ENCODE data around the gene DLEC1. TPM values are rescaled to one million over a fixed set of nuclear protein-coding genes. Genes with fewer than 3 reads are reported as not detected.

The DLEC1 gene
- polyA plus RNA-seq, 2 of the 4 experiments (the other 2 are of a cell fraction) = 0.10 TPM; not detected in 1

DNA sequence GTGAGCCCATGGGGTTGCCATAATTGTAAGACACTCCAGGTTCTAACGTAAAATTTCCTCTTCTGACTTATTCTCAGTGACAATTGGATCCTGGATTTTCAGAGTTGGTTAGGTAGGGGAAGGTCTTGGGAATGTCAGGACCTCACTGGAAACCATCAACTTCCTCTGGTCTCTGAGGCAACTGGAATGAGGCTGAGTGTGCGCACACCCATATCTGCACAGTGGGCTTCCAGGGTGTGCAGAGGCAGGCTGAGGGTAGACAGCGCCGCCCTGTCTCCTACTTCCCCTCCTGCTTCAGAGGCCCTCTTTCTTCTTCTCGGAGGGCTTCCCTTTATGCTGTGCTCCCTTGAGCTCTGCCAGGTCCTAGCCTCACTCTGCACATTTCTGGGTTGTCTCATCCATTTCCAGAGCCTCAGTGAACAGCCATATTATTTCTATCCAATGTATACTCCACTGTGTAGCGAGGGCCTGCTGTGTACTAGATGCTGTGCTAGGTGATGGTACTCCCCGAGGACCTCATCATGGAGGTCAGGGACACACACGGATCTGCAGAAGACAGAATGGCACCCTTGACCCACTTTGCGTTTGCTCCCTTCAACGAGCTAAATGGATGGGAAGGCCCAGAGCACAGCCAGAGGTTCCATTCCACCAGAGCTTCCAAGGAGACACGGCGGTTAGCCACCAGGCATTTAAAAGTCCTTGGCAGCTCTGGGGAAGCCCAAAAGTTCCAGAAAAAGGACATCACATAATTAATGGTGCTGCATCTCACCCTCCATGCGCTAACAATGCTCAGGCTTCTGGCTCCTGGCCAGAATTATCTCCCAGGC, 79.6 kb downstream of the DLEC1 start:
- ATAC-seq = no peak
- Histone ChIP-seq H3K4me1 (no peaks in the 10 kb centered on the region), H3K27ac (no peak overlapping the region), H3K9me3 (no peaks in the 10 kb centered on the region), H3K4me2 (no peak overlapping the region), H3K4me3 (no peak overlapping the region)
- no peak for TF ChIP-seq NFE2L2 (conservative IDR thresholded peaks at IDR 0.05; ENCODE audit: low read length)
- no peak for TF ChIP-seq SREBF2 (IDR thresholded peaks at IDR 0.05)
- no peak for TF ChIP-seq JUNB (IDR thresholded peaks at IDR 0.05)
- TF ChIP-seq ESRRA (IDR thresholded peaks at IDR 0.05; ENCODE audit: borderline replicate concordance, low read length) = no peak
- TF ChIP-seq ATOH8 (CRISPR knock-in tag; IDR thresholded peaks at IDR 0.05; ENCODE audit: low read depth) = no peak
- no peak for TF ChIP-seq HOXB13 (CRISPR knock-in tag; IDR thresholded peaks at IDR 0.05; ENCODE audit: low read depth)
- TF ChIP-seq CHD4 (IDR thresholded peaks at IDR 0.05; ENCODE audit: borderline replicate concordance) = no peak
- TF ChIP-seq EHF (CRISPR knock-in tag; IDR thresholded peaks at IDR 0.05) = no peak
- TF ChIP-seq BCL3 (IDR thresholded peaks at IDR 0.05) = no peak
- no peak for TF ChIP-seq NR3C1 (IDR thresholded peaks at IDR 0.05)
- no peak for TF ChIP-seq NPAS2 (CRISPR knock-in tag; IDR thresholded peaks at IDR 0.05; ENCODE audit: borderline replicate concordance)
- DNase-seq (ENCODE audit: low read depth in 1 of 2, low spot score in 1 of 2) = no peak
- ChIA-PET CTCF (interaction anchor here (0.6 to 2.7 kb wide), 15 partner anchors 10 to 357 kb away, joined by 3 to 17 read pairs (median 3); partner anchors contain the start of gene XYLB), POLR2A (no interaction called here)
- no peak for FAIRE-seq
- WGBS (ENCODE audit: missing lambda C conversion rate) = 91% methylated on average over 13 of the region's 13 CpGs

- 100% methylated on average over 1 of the region's 1 CpG for WGBS (ENCODE audit: missing lambda C conversion rate)
- Histone ChIP-seq H3K4me3 (no peak overlapping the region), H3K9me3 (no peaks in the 10 kb centered on the region), H3K27ac (no peak overlapping the region), H3K4me1 (no peaks in the 10 kb centered on the region), H3K4me2 (no peak overlapping the region)
- ChIA-PET POLR2A (no interaction called here), CTCF (interaction anchor here (0.8 to 2.7 kb wide), 9 partner anchors 9 to 264 kb away, joined by 3 to 17 read pairs (median 4); partner anchors contain the start of gene XYLB)
- no peak for ATAC-seq
- no peak for DNase-seq (ENCODE audit: low read depth in 1 of 2, low spot score in 1 of 2)
- no peak for FAIRE-seq
- no peak for TF ChIP-seq HOXB5 (CRISPR knock-in tag; IDR thresholded peaks at IDR 0.05)
- TF ChIP-seq BHLHE40 (IDR thresholded peaks at IDR 0.05; ENCODE audit: low read depth, low read length) = no peak
- no peak for TF ChIP-seq POLR2A (IDR thresholded peaks at IDR 0.05; ENCODE audit: low read length)
- no peak for TF ChIP-seq GATA3 (IDR thresholded peaks at IDR 0.05; ENCODE audit: borderline replicate concordance)
- no peak for TF ChIP-seq CBX2 (IDR thresholded peaks at IDR 0.05; ENCODE audit: borderline replicate concordance, low read depth)
- no peak for TF ChIP-seq POLR2AphosphoS2 (conservative IDR thresholded peaks at IDR 0.05; ENCODE audit: low read length)
- no peak for TF ChIP-seq PHF8 (IDR thresholded peaks at IDR 0.05; ENCODE audit: borderline replicate concordance, low read depth)
- no peak for TF ChIP-seq REST (IDR thresholded peaks at IDR 0.05)
- no peak for TF ChIP-seq SMC3 (IDR thresholded peaks at IDR 0.05)
- no peak for TF ChIP-seq NPAS2 (CRISPR knock-in tag; IDR thresholded peaks at IDR 0.05; ENCODE audit: borderline replicate concordance)
- TF ChIP-seq, protein P1, sequence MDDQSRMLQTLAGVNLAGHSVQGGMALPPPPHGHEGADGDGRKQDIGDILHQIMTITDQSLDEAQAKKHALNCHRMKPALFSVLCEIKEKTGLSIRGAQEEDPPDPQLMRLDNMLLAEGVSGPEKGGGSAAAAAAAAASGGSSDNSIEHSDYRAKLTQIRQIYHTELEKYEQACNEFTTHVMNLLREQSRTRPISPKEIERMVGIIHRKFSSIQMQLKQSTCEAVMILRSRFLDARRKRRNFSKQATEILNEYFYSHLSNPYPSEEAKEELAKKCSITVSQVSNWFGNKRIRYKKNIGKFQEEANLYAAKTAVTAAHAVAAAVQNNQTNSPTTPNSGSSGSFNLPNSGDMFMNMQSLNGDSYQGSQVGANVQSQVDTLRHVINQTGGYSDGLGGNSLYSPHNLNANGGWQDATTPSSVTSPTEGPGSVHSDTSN (IDR thresholded peaks at IDR 0.05) = no peak
- TF ChIP-seq CHD4 (IDR thresholded peaks at IDR 0.05; ENCODE audit: borderline replicate concordance) = no peak
- TF ChIP-seq HEYL (CRISPR knock-in tag; IDR thresholded peaks at IDR 0.05) = no peak
- TF ChIP-seq CBX8 (IDR thresholded peaks at IDR 0.05) = no peak
- no peak for TF ChIP-seq EHMT2 (IDR thresholded peaks at IDR 0.05; ENCODE audit: low read depth)
- TF ChIP-seq RCOR1 (IDR thresholded peaks at IDR 0.05; ENCODE audit: low read depth, low read length) = no peak
- TF ChIP-seq ATOH8 (CRISPR knock-in tag; IDR thresholded peaks at IDR 0.05; ENCODE audit: low read depth) = no peak
- no peak for TF ChIP-seq HOXA7 (CRISPR knock-in tag; IDR thresholded peaks at IDR 0.05)
- TF ChIP-seq MAX (IDR thresholded peaks at IDR 0.05) = no peak
Observed at GRCh38 chr3:38119248-38119544, 80.2 kb downstream of the DLEC1 start.

Measured in A549 (cell line).